ENCODE measurements around the gene MAFF.
"Not testable (repeated sequence)": the region's sequence is repeated elsewhere in the genome, so short reads cannot be mapped to it uniquely, and the experiment has no call there.

The MAFF gene

GRCh38 chr22:38233427-38233826 is 31.6 kb downstream of the MAFF start:
- TF ChIP-seq CTCF (IDR thresholded peaks at IDR 0.05; ENCODE audit: control insufficient read depth, extremely low read depth, insufficient read depth), result no peak
- DNase-seq (ENCODE audit: low read depth), result no peak
- no peak overlapping the region for H3K4me3 ChIP-seq (ENCODE audit: low read depth, low read length)

GRCh38 chr22:38233856-38234255 is 32.1 kb downstream of the MAFF start:
- not testable (repeated sequence) for DNase-seq (ENCODE audit: low read depth)

GRCh38 chr22:38235240-38235850 is 33.6 kb downstream of the MAFF start:
- no peak for TF ChIP-seq CTCF (IDR thresholded peaks at IDR 0.05; ENCODE audit: control insufficient read depth, extremely low read depth, insufficient read depth)
- DNase-seq (ENCODE audit: low read depth), result no peak
- H3K4me3 ChIP-seq (ENCODE audit: low read depth, low read length), result no peak overlapping the region

More at GRCh38 chr22:38233856-38234255, 32.1 kb downstream of the MAFF start:
- H3K4me3 ChIP-seq (ENCODE audit: low read depth, low read length), result not testable (repeated sequence)

- no peak overlapping the region for H3K4me3 ChIP-seq (ENCODE audit: low read depth, low read length)
- peak; percentile 89 for DNase-seq (ENCODE audit: low read depth)
- TF ChIP-seq CTCF (IDR thresholded peaks at IDR 0.05; ENCODE audit: control insufficient read depth, extremely low read depth, insufficient read depth), result no peak
Measured at GRCh38 chr22:38236786-38237185, 35.0 kb downstream of the MAFF start.

GRCh38 chr22:38238519-38239071 is 36.8 kb downstream of the MAFF start:
- TF ChIP-seq CTCF (IDR thresholded peaks at IDR 0.05; ENCODE audit: control insufficient read depth, extremely low read depth, insufficient read depth), result no peak
- DNase-seq (ENCODE audit: low read depth), result no peak

GRCh38 chr22:38239101-38239761 is 37.4 kb downstream of the MAFF start:
- DNase-seq (ENCODE audit: low read depth), result no peak
- TF ChIP-seq CTCF (IDR thresholded peaks at IDR 0.05; ENCODE audit: control insufficient read depth, extremely low read depth, insufficient read depth), result no peak
- no peak overlapping the region for H3K4me3 ChIP-seq (ENCODE audit: low read depth, low read length)

More at GRCh38 chr22:38238519-38239071, 36.8 kb downstream of the MAFF start:
- no peak overlapping the region for H3K4me3 ChIP-seq (ENCODE audit: low read depth, low read length)

- DNase-seq (ENCODE audit: low read depth), result peak; percentile 33
- no peak overlapping the region for H3K4me3 ChIP-seq (ENCODE audit: low read depth, low read length)
- no peak for TF ChIP-seq CTCF (IDR thresholded peaks at IDR 0.05; ENCODE audit: control insufficient read depth, extremely low read depth, insufficient read depth)
Measured at GRCh38 chr22:38240734-38241252, 39.0 kb downstream of the MAFF start.
